Activated CD4-positive, alpha-beta T cell treated with anti-CD3 and anti-CD28 coated beads for 48 hours (primary cell): ENCODE measurements around the gene ISG15.
"Not testable (repeated sequence)": the region's sequence is repeated elsewhere in the genome, so short reads cannot be mapped to it uniquely, and the experiment has no call there.

Experiments used
- DNase-seq: peaks from one replicate; pipeline ENCODE4 v3.0.0-alpha.2; 2020

ISG15 gene

GRCh38 chr1:1047407-1047806 is 34.1 kb downstream of the ISG15 start:
- no peak for DNase-seq

GRCh38 chr1:1047963-1048362 is 34.7 kb downstream of the ISG15 start:
- DNase-seq: no peak

GRCh38 chr1:1048765-1049164 is 35.5 kb downstream of the ISG15 start:
- no peak for DNase-seq

- DNase-seq: no peak
Measured at GRCh38 chr1:1049318-1050165, 36.2 kb downstream of the ISG15 start.

GRCh38 chr1:1050577-1051052 is 37.3 kb downstream of the ISG15 start:
- no peak for DNase-seq

- no peak for DNase-seq
Measured at GRCh38 chr1:1051127-1051810, 38.0 kb downstream of the ISG15 start.

- no peak for DNase-seq
Measured at GRCh38 chr1:1052003-1052840, 38.9 kb downstream of the ISG15 start.

GRCh38 chr1:1053022-1053421 is 39.7 kb downstream of the ISG15 start:
- no peak for DNase-seq

- DNase-seq: no peak
Measured at GRCh38 chr1:1053682-1054081, 40.4 kb downstream of the ISG15 start.

GRCh38 chr1:1054099-1054700 is 40.9 kb downstream of the ISG15 start:
- DNase-seq: no peak

GRCh38 chr1:1054971-1055370 is 41.7 kb downstream of the ISG15 start:
- DNase-seq: no peak

GRCh38 chr1:1055841-1056736 is 42.8 kb downstream of the ISG15 start:
- DNase-seq: no peak

- not testable (repeated sequence) for DNase-seq
Measured at GRCh38 chr1:1057769-1058087, 44.4 kb downstream of the ISG15 start.

GRCh38 chr1:1058088-1058905 is 45.0 kb downstream of the ISG15 start:
- DNase-seq: no peak

GRCh38 chr1:1058921-1059493 is 45.7 kb downstream of the ISG15 start:
- DNase-seq: peak; percentile 51

- DNase-seq: peak; percentile 94
Measured at GRCh38 chr1:1059494-1060280, 46.4 kb downstream of the ISG15 start.

- DNase-seq: no peak
Measured at GRCh38 chr1:1060281-1061000, 47.1 kb downstream of the ISG15 start.

GRCh38 chr1:1061682-1062345 is 48.5 kb downstream of the ISG15 start:
- DNase-seq: no peak
